GM23338 (cell line): ENCODE measurements around the gene PALS2. TPM values are rescaled to one million over a fixed set of nuclear protein-coding genes. Genes with fewer than 3 reads are reported as not detected.

Experiments used
- ATAC-seq: fragments of 200-7000 bp; cut with Tn5 transposase; 3 replicates; pipeline ENCODE4 v1.9.1; 2020
- DNase-seq: peaks from one replicate; pipeline ENCODE4 v3.0.0-alpha.2; 2015; ENCODE audit warnings: low spot score
- H2AFZ ChIP-seq: fragments of 200-600 bp; sonication (generic); 2 replicates; pipeline ENCODE4 v1.8.0; 2016; ENCODE audit warnings: antibody characterized with exemption, mild to moderate bottlenecking, moderate library complexity
- H3F3A ChIP-seq: fragments of 200-600 bp; sonication (generic); replicated peaks from 2 replicates; pipeline ENCODE4 v1.8.0; 2017; ENCODE audit warnings: antibody characterized with exemption, mixed run types, low read depth
- H3K27ac ChIP-seq: fragments of 200-600 bp; sonication (generic); 2 replicates; pipeline ENCODE4 v1.6.1; 2016; ENCODE audit warnings: low read depth
- H3K27me3 ChIP-seq: fragments of 200-600 bp; sonication (generic); 2 replicates; pipeline ENCODE4 v1.8.0; 2016; ENCODE audit warnings: mild to moderate bottlenecking, mixed run types, moderate library complexity; ENCODE audit not compliant: insufficient read depth
- H3K36me3 ChIP-seq: fragments of 200-600 bp; sonication (generic); 2 replicates; pipeline ENCODE4 v1.8.0; 2016; ENCODE audit warnings: mild to moderate bottlenecking; ENCODE audit not compliant: insufficient read depth
- H3K4me1 ChIP-seq: fragments of 200-600 bp; sonication (generic); 2 replicates; pipeline ENCODE4 v1.8.0; 2016; ENCODE audit warnings: mild to moderate bottlenecking, moderate library complexity; ENCODE audit not compliant: insufficient read depth
- H3K4me2 ChIP-seq: fragments of 200-600 bp; sonication (generic); 2 replicates; pipeline ENCODE4 v1.7.1; 2017; ENCODE audit warnings: mixed run types
- H3K4me3 ChIP-seq: fragments of 200-600 bp; sonication (generic); 2 replicates; pipeline ENCODE4 v1.6.1; 2016; ENCODE audit warnings: mixed run types
- H3K79me2 ChIP-seq: fragments of 200-600 bp; sonication (generic); replicated peaks from 2 replicates; pipeline ENCODE4 v1.8.0; 2017; ENCODE audit warnings: mild to moderate bottlenecking; ENCODE audit not compliant: insufficient read depth
- H3K9me2 ChIP-seq: fragments of 200-600 bp; sonication (generic); 2 replicates; pipeline ENCODE4 v1.8.0; 2017; ENCODE audit not compliant: insufficient read depth
- H4K20me1 ChIP-seq: fragments of 200-600 bp; sonication (generic); replicated peaks from 2 replicates; pipeline ENCODE4 v1.8.0; 2017; ENCODE audit warnings: mild to moderate bottlenecking; ENCODE audit not compliant: insufficient read depth
- H3K27ac Mint-ChIP-seq: 2 replicates; pipeline ENCODE4 v1.8.0; 2020; ENCODE audit warnings: inconsistent platforms, mild to moderate bottlenecking, moderate library complexity, mixed read lengths
- H3K27me3 Mint-ChIP-seq: 3 replicates; pipeline ENCODE4 v1.8.0; 2022; ENCODE audit warnings: low read depth, mild to moderate bottlenecking, moderate library complexity, mixed read lengths, inconsistent platforms; ENCODE audit not compliant: insufficient read depth, poor library complexity
- H3K36me3 Mint-ChIP-seq: 3 replicates; pipeline ENCODE4 v1.8.0; 2021; ENCODE audit warnings: low read depth, mild to moderate bottlenecking, inconsistent platforms, moderate library complexity, mixed read lengths
- H3K4me1 Mint-ChIP-seq: 3 replicates; pipeline ENCODE4 v1.8.0; 2020; ENCODE audit warnings: mild to moderate bottlenecking, inconsistent platforms, mixed read lengths
- H3K4me3 Mint-ChIP-seq: 3 replicates; pipeline ENCODE4 v1.8.0; 2021; ENCODE audit warnings: moderate library complexity, mild to moderate bottlenecking, inconsistent platforms, mixed read lengths
- H3K9me3 Mint-ChIP-seq: 3 replicates; pipeline ENCODE4 v1.8.0; 2020; ENCODE audit warnings: moderate library complexity, mild to moderate bottlenecking, inconsistent platforms, mixed read lengths
- CREB1 ChIP-seq: fragments of 250-450 bp; sonication (Bioruptor Pico); IDR thresholded peaks from 2 replicates; pipeline ENCODE4 v1.5.0; 2020; ENCODE audit warnings: low read depth, mild to moderate bottlenecking, moderate library complexity
- JUNB ChIP-seq: IDR thresholded peaks from one replicate; pipeline ENCODE4 v1.6.1; 2016; ENCODE audit warnings: antibody characterized with exemption; ENCODE audit not compliant: unreplicated experiment
- NANOG ChIP-seq: IDR thresholded peaks from 2 replicates; pipeline ENCODE4 v1.6.1; 2016; ENCODE audit warnings: antibody characterized with exemption, borderline replicate concordance
- POLR2AphosphoS5 ChIP-seq: IDR thresholded peaks from 2 replicates; pipeline ENCODE4 v1.6.1; 2016; ENCODE audit warnings: antibody characterized with exemption, low read depth
- ZNF114 ChIP-seq: fragments of 250-450 bp; sonication (Bioruptor Pico); IDR thresholded peaks from 2 replicates; pipeline ENCODE4 v1.5.0; 2020; ENCODE audit warnings: mild to moderate bottlenecking, moderate library complexity
- polyA plus RNA-seq: library from polyadenylated mRNA; unstranded; fragments of >200 nt; fragmentation: Nextera tagmentation; extraction: Ambion mirVana; gene quantifications from 2 replicates; pipeline ENCODE4 v1.2.1, GENCODE V29; 2016
- total RNA-seq: library from RNA; depleted of rRNA; stranded (reverse); fragments of >200 nt; shearing (Covaris generic); gene quantifications from 2 replicates; pipeline ENCODE4 v1.2.3, GENCODE V29; 2014
- TF ChIP-seq, protein P1 (sequence below), 2 experiments: fragments of 200-600 bp in 1 of 2; sonication (generic) in 1 of 2; conservative IDR thresholded peaks; 2 replicates each; pipeline versions ENCODE4 v1.5.1 to v1.6.1; 2016 to 2017; ENCODE audit warnings: antibody characterized with exemption in 2 of 2, low read depth in 2 of 2, mild to moderate bottlenecking in 2 of 2, moderate library complexity in 1 of 2
- TF ChIP-seq, protein P2 (sequence below): IDR thresholded peaks from 2 replicates; pipeline ENCODE4 v1.6.1; 2016; ENCODE audit warnings: antibody characterized with exemption

PALS2 gene
- total and polyA plus RNA-seq, 2 experiments from 2014 or later = 51.8 to 115 TPM

DNA sequence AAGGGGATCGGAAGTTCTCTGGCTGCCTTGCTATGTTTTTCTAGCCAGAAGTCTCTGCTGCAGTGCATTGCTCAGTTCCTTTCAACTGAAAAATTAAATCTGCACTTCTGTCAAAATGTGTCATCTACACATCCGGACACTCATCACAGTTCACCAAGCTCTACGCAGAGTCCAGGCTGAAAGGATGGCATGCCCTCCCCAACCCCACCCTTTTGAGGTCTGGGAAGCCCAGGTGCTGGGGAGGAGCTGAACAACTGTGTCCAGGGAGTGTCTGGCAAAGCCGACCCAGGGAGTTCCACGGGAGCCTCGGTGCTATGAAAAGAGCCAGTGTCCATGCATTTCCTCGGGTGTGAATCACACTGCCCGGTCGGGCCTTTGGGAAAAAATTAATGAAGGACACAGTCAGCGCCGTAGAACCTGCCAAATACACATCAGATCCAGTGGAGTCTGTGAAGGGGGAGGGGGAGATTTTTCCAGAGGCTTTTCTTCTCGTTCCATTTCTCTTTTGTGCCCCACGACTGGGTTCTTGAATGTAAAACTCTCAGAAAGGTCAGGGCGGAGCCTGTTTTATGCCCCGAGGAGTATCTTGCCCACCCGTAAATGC, 757 bp upstream of the PALS2 start (continued):
- TF ChIP-seq ZNF114 (no peak), NANOG (no peak), CREB1 (CRISPR knock-in tag) (no peak), POLR2AphosphoS5 (no peak)
- TF ChIP-seq, protein P1, sequence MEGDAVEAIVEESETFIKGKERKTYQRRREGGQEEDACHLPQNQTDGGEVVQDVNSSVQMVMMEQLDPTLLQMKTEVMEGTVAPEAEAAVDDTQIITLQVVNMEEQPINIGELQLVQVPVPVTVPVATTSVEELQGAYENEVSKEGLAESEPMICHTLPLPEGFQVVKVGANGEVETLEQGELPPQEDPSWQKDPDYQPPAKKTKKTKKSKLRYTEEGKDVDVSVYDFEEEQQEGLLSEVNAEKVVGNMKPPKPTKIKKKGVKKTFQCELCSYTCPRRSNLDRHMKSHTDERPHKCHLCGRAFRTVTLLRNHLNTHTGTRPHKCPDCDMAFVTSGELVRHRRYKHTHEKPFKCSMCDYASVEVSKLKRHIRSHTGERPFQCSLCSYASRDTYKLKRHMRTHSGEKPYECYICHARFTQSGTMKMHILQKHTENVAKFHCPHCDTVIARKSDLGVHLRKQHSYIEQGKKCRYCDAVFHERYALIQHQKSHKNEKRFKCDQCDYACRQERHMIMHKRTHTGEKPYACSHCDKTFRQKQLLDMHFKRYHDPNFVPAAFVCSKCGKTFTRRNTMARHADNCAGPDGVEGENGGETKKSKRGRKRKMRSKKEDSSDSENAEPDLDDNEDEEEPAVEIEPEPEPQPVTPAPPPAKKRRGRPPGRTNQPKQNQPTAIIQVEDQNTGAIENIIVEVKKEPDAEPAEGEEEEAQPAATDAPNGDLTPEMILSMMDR (conservative IDR thresholded peaks at IDR 0.05; ENCODE audit: low read depth in 2 of 2) = no peak

- H3K79me2 ChIP-seq = peaks cover 50% of the 10 kb centered on the region
- Mint-ChIP-seq H3K36me3 (peaks cover 4% of the 10 kb centered on the region; the same call in 2 of the 3 replicates), H3K9me3 (no peaks in the 10 kb centered on the region), H3K4me1 (peaks cover 66% of the 10 kb centered on the region), H3K27ac (peak overlapping the region; percentile 88), H3K4me3 (peak overlapping the region; percentile 99), H3K27me3 (peaks cover 11% of the 10 kb centered on the region)
- peak overlapping the region; percentile 92 for H3K4me3 ChIP-seq
- peak overlapping the region; percentile 94 for H3K4me2 ChIP-seq
- 0 out of 2 replicates have a peak overlapping the region, but pooled peaks have one; percentile 65 for H3K27ac ChIP-seq
- H4K20me1 ChIP-seq = peaks cover 28% of the 10 kb centered on the region
- ATAC-seq (peak; percentile 65), DNase-seq (peak; percentile 81)
- no peaks in the 10 kb centered on the region for H3K36me3 ChIP-seq
- 0 out of 2 replicates have a peak, but pooled peaks cover 7% of the 10 kb centered on the region for H3F3A ChIP-seq
- H2AFZ ChIP-seq = peak overlapping the region; percentile 56; the same call in 1 of the 2 replicates
- H3K9me2 ChIP-seq = no peaks in the 10 kb centered on the region
- H3K27me3 ChIP-seq = peaks cover 10% of the 10 kb centered on the region
- H3K4me1 ChIP-seq = peaks cover 69% of the 10 kb centered on the region
- TF ChIP-seq POLR2AphosphoS5 = no peak
- no peak for TF ChIP-seq ZNF114
- TF ChIP-seq JUNB = no peak
Measured at GRCh38 chr7:24573554-24574338, 494 bp downstream of the PALS2 start.

GRCh38 chr7:24574386-24574785, 1.1 kb downstream of the PALS2 start:
- DNase-seq (no peak), ATAC-seq (no peak)
- H3K9me3 Mint-ChIP-seq = no peaks in the 10 kb centered on the region

More at GRCh38 chr7:24574386-24574785, 1.1 kb downstream of the PALS2 start:
- H3K79me2 ChIP-seq = peaks cover 56% of the 10 kb centered on the region
- peaks cover 11% of the 10 kb centered on the region for H3K27me3 Mint-ChIP-seq
- H3K27me3 ChIP-seq = peaks cover 10% of the 10 kb centered on the region
- H3K4me3 Mint-ChIP-seq = peak overlapping the region; percentile 99
- 0 out of 2 replicates have a peak, but pooled peaks cover 7% of the 10 kb centered on the region for H3F3A ChIP-seq
- H3K36me3 ChIP-seq = no peaks in the 10 kb centered on the region
- peak overlapping the region; percentile 56; the same call in 1 of the 2 replicates for H2AFZ ChIP-seq
- peak overlapping the region; percentile 94 for H3K4me2 ChIP-seq
- peak overlapping the region; percentile 92 for H3K4me3 ChIP-seq
- H3K36me3 Mint-ChIP-seq = peaks cover 4% of the 10 kb centered on the region; the same call in 2 of the 3 replicates
- no peaks in the 10 kb centered on the region for H3K9me2 ChIP-seq
- H3K27ac Mint-ChIP-seq = peak overlapping the region; percentile 88
- TF ChIP-seq, protein P2, sequence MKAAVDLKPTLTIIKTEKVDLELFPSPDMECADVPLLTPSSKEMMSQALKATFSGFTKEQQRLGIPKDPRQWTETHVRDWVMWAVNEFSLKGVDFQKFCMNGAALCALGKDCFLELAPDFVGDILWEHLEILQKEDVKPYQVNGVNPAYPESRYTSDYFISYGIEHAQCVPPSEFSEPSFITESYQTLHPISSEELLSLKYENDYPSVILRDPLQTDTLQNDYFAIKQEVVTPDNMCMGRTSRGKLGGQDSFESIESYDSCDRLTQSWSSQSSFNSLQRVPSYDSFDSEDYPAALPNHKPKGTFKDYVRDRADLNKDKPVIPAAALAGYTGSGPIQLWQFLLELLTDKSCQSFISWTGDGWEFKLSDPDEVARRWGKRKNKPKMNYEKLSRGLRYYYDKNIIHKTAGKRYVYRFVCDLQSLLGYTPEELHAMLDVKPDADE = no peak
- peaks cover 65% of the 10 kb centered on the region for H3K4me1 Mint-ChIP-seq
- H3K27ac ChIP-seq = 0 out of 2 replicates have a peak overlapping the region, but pooled peaks have one; percentile 65
- H3K4me1 ChIP-seq = peaks cover 69% of the 10 kb centered on the region
- H4K20me1 ChIP-seq = peaks cover 34% of the 10 kb centered on the region
